Mesothelial cell of epicardium (in vitro differentiated cells): ENCODE results near the gene PIGS. TPM values are rescaled to one million over a fixed set of nuclear protein-coding genes. Genes with fewer than 3 reads are reported as not detected.

ENCODE experiments used
- DNase-seq, 2 experiments: peaks; one replicate each; pipeline ENCODE4 v3.0.0; 2021; ENCODE audit warnings: low spot score in 2 of 2; ENCODE audit not compliant: unreplicated experiment in 2 of 2
- H3K27ac Mint-ChIP-seq: 2 replicates; pipeline ENCODE4 v1.8.0; 2021; ENCODE audit warnings: mixed read lengths
- H3K27me3 Mint-ChIP-seq: 2 replicates; pipeline ENCODE4 v1.8.0; 2021; ENCODE audit warnings: low read depth, mixed read lengths
- H3K36me3 Mint-ChIP-seq: 2 replicates; pipeline ENCODE4 v1.8.0; 2021; ENCODE audit warnings: mixed read lengths
- H3K4me1 Mint-ChIP-seq: 2 replicates; pipeline ENCODE4 v1.8.0; 2021; ENCODE audit warnings: mixed read lengths
- H3K4me3 Mint-ChIP-seq: 2 replicates; pipeline ENCODE4 v1.8.0; 2021; ENCODE audit warnings: mild to moderate bottlenecking, moderate library complexity, mixed read lengths
- H3K9me3 Mint-ChIP-seq: 2 replicates; pipeline ENCODE4 v1.8.0; 2021; ENCODE audit warnings: mixed read lengths
- CTCF ChIP-seq: fragments of 200-600 bp; sonication (generic); IDR thresholded peaks from one replicate; pipeline ENCODE4 v1.5.0; 2021; ENCODE audit warnings: antibody characterized with exemption; ENCODE audit not compliant: unreplicated experiment
- total RNA-seq: library from RNA; stranded (reverse); gene quantifications from 3 replicates; pipeline ENCODE4 v1.2.1, GENCODE V29; 2021

The PIGS gene
- total RNA-seq, 1 donor from 2014 or later: 80.7 TPM

GRCh38 chr17:28548417-28549130 is 22.8 kb downstream of the PIGS start:
- Mint-ChIP-seq H3K36me3 (peaks cover 3% of the 10 kb centered on the region), H3K9me3 (no peaks in the 10 kb centered on the region), H3K27me3 (no peaks in the 10 kb centered on the region), H3K4me1 (peaks cover 28% of the 10 kb centered on the region), H3K27ac (no peak overlapping the region), H3K4me3 (no peak overlapping the region)
- peak; percentile 59 for TF ChIP-seq CTCF
- no peak for DNase-seq

- Mint-ChIP-seq H3K9me3 (no peaks in the 10 kb centered on the region), H3K27ac (no peak overlapping the region), H3K4me1 (peaks cover 26% of the 10 kb centered on the region), H3K4me3 (no peak overlapping the region), H3K36me3 (peaks cover 2% of the 10 kb centered on the region), H3K27me3 (no peaks in the 10 kb centered on the region)
- peak; percentile 47 to 72 for DNase-seq
- peak; percentile 88 for TF ChIP-seq CTCF
These were observed 23.5 kb downstream of the PIGS start for GRCh38 chr17:28547623-28548416.

- H3K4me3 Mint-ChIP-seq: no peak overlapping the region
- no peak for TF ChIP-seq CTCF
- H3K4me1 Mint-ChIP-seq: peaks cover 24% of the 10 kb centered on the region
- H3K9me3 Mint-ChIP-seq: no peaks in the 10 kb centered on the region
- no peak overlapping the region for H3K27ac Mint-ChIP-seq
- no peak for DNase-seq
- H3K36me3 Mint-ChIP-seq: peaks cover 2% of the 10 kb centered on the region
- no peaks in the 10 kb centered on the region for H3K27me3 Mint-ChIP-seq
These were observed 24.2 kb downstream of the PIGS start for GRCh38 chr17:28547096-28547622.

- H3K36me3 Mint-ChIP-seq: peaks cover 2% of the 10 kb centered on the region
- H3K4me1 Mint-ChIP-seq: peaks cover 14% of the 10 kb centered on the region
- no peaks in the 10 kb centered on the region for H3K27me3 Mint-ChIP-seq
- no peak for TF ChIP-seq CTCF
- no peaks in the 10 kb centered on the region for H3K9me3 Mint-ChIP-seq
- no peak for DNase-seq
- H3K4me3 Mint-ChIP-seq: no peak overlapping the region
- no peak overlapping the region for H3K27ac Mint-ChIP-seq
These were observed 25.4 kb downstream of the PIGS start for GRCh38 chr17:28545787-28546415.

GRCh38 chr17:28545141-28545503 is 26.2 kb downstream of the PIGS start:
- no peak overlapping the region for H3K4me3 Mint-ChIP-seq
- peaks cover 2% of the 10 kb centered on the region for H3K36me3 Mint-ChIP-seq
- DNase-seq: no peak
- no peaks in the 10 kb centered on the region for H3K27me3 Mint-ChIP-seq
- no peaks in the 10 kb centered on the region for H3K9me3 Mint-ChIP-seq
- peaks cover 7% of the 10 kb centered on the region for H3K4me1 Mint-ChIP-seq
- TF ChIP-seq CTCF: no peak
- no peak overlapping the region for H3K27ac Mint-ChIP-seq
